ENCODE data around the gene UBE4A. TPM values are rescaled to one million over a fixed set of nuclear protein-coding genes. Genes with fewer than 3 reads are reported as not detected.

The UBE4A gene
- total and polyA plus RNA-seq, 10 of the 15 experiments (the other 5 are each of a cell fraction or from before 2014, with no cell fraction given): 6.2 to 39.6 (median 30.3) TPM

- no peak for TF ChIP-seq ZNF622 (IDR thresholded peaks at IDR 0.05)
- no peak for TF ChIP-seq RAD51 (IDR thresholded peaks at IDR 0.05)
- TF ChIP-seq NFXL1 (IDR thresholded peaks at IDR 0.05; ENCODE audit: borderline replicate concordance): no peak
- TF ChIP-seq LARP7 (IDR thresholded peaks at IDR 0.05): peak; percentile 65
- peak; percentile 82 for TF ChIP-seq CBFB (IDR thresholded peaks at IDR 0.05; ENCODE audit: low read depth)
- TF ChIP-seq SUZ12 (IDR thresholded peaks at IDR 0.05; ENCODE audit: unreplicated experiment): no peak
- peak; percentile 61 for TF ChIP-seq MEF2B (IDR thresholded peaks at IDR 0.05; ENCODE audit: partially characterized antibody, poor library complexity, severe bottlenecking)
- peak; percentile 89 for TF ChIP-seq SKIL (IDR thresholded peaks at IDR 0.05; ENCODE audit: low read depth, poor library complexity, severe bottlenecking)
- TF ChIP-seq SUPT20H (IDR thresholded peaks at IDR 0.05; ENCODE audit: borderline replicate concordance, control insufficient read depth, low read depth, low read length): no peak
- TF ChIP-seq SIX5 (IDR thresholded peaks at IDR 0.05; ENCODE audit: low read depth, low read length, severe bottlenecking): peak; percentile 8
- TF ChIP-seq E4F1 (IDR thresholded peaks at IDR 0.05; ENCODE audit: borderline replicate concordance, partially characterized antibody): no peak
- no peak for TF ChIP-seq TCF12 (IDR thresholded peaks at IDR 0.05; ENCODE audit: low read depth, low read length)
- TF ChIP-seq CUX1 (IDR thresholded peaks at IDR 0.05; ENCODE audit: insufficient replicate concordance, low read depth, low read length): no peak
- TF ChIP-seq ZBED1 (IDR thresholded peaks at IDR 0.05; ENCODE audit: borderline replicate concordance): no peak
- TF ChIP-seq USF2 (IDR thresholded peaks at IDR 0.05; ENCODE audit: borderline replicate concordance, low read depth, low read length): no peak
- 0 out of 2 replicates have a peak, but pooled peaks have one; percentile 22 for TF ChIP-seq STAT1 (conservative IDR thresholded peaks at IDR 0.05)
- peak; percentile 70 for TF ChIP-seq MXI1 (IDR thresholded peaks at IDR 0.05; ENCODE audit: low read depth, low read length)
- peak; percentile 68; the same call in 1 of the 2 replicates for TF ChIP-seq SMAD5 (IDR thresholded peaks at IDR 0.05; ENCODE audit: low read depth)
- TF ChIP-seq POU2F2 (IDR thresholded peaks at IDR 0.05; ENCODE audit: borderline replicate concordance, low read depth, low read length): no peak; the same call in 2 of the 3 replicates
Measured at GRCh38 chr11:118401151-118401879, 41.9 kb downstream of the UBE4A start, which contains the start of gene ATP5MG (continued).
